DMS 273 (cell line): ENCODE results near the gene PUS1.
A peak's percentile ranks its signal among the peaks of the same experiment; 100 is the strongest.

Experiments used
- DNase-seq: peaks from one replicate; lab custom pipeline; 2025; ENCODE audit not compliant: unreplicated experiment; lab: John Stamatoyannopoulos, UW

PUS1 gene

GRCh38 chr12:131990066-131990979 lies 61.2 kb downstream of the PUS1 start:
- DNase-seq = peak; percentile 6

DNA sequence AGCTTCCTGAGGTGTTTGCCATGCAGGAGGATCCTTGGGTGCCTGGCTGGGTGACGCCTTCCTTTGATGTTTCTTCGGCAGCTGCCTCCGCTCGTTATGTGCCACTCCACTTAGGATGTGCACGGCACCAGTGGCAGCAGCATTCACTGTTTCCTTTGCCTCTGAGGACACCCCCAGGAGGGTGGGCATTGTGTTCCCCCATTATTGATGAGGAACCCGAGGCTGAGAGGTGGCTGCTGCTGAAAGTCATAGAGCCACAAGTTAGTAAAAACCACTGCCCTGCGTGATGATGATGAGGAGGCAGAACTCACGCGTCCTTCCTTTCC lies 61.9 kb downstream of the PUS1 start:
- no peak for DNase-seq

DNA sequence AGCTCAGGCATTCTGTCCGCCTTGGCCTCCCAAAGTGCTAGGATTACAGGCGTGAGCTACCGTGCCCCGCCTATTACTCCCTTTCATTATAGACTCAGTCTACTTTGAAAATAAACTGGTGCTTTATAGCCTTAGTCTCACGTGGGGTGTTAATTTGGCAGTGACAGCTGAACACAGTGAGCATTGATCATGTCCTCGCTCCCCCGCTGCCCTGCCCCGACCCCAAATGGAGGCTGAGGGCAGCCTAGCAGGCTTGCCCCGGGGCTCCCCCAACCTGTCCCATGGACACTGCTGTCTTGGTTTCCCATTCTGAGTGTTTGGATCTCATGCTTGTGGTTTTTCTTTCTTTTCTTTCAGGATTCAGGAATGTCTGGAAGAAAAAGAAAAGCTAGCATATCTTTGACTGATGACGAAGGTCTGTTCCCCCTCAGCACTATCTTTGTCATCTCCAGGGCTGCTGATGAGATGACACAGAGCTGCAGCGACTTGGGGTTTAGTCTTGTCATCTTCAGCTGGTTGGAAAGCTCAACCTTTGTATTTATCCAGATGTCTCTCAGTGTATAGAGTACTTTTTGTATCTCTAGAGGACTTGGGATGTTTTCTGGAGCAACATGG lies 62.8 kb downstream of the PUS1 start:
- no peak for DNase-seq

DNA sequence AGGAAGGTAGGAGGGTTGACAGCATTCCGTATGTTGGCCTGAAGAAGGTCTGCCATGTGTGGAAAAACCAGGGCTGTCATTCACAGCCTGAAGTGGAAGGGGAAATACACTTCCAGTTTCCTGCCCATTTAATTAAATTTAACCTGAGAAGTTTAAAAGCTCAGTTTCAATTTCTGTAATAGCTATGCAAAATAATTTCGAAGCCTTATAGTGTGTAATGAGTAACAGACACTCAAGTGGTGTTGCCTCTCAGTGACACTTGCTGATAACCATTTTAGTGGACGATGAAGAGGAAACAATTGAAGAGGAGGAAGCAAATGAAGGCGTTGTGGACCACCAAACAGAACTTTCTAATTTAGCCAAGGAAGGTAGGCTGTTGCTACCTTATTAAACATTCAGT lies 65.5 kb downstream of the PUS1 start:
- DNase-seq = no peak
